Kidney epithelial cell (primary cell): ENCODE data around the gene MTSS2. TPM values are rescaled to one million over a fixed set of nuclear protein-coding genes. Genes with fewer than 3 reads are reported as not detected.

ENCODE experiments used
- DNase-seq: peaks from one replicate; pipeline ENCODE4 v3.0.0-alpha.2; 2010; ENCODE audit warnings: low read depth
- H3K27me3 ChIP-seq: 2 replicates; pipeline ENCODE4 v1.6.0; 2011; ENCODE audit warnings: low read length; ENCODE audit not compliant: control insufficient read depth, insufficient read depth
- H3K36me3 ChIP-seq: 2 replicates; pipeline ENCODE4 v1.5.1; 2011; ENCODE audit warnings: low read length; ENCODE audit not compliant: control insufficient read depth, insufficient read depth
- H3K4me3 ChIP-seq: 2 replicates; pipeline ENCODE4 v1.5.1; 2011; ENCODE audit warnings: low read depth, mild to moderate bottlenecking, control low read depth, low read length
- total RNA-seq: library from RNA; depleted of rRNA; stranded (reverse); fragments of >200 nt; gene quantifications from 2 replicates; pipeline ENCODE4 v1.2.3, GENCODE V29; 2015
- TF ChIP-seq, protein P1 (sequence below): IDR thresholded peaks from 2 replicates; pipeline ENCODE4 v1.5.1; 2011; ENCODE audit warnings: mild to moderate bottlenecking, moderate library complexity, low read length, control low read depth, inconsistent platforms; ENCODE audit not compliant: insufficient read depth, poor library complexity, severe bottlenecking

The MTSS2 gene
- total RNA-seq, 1 donor from 2014 or later = 19.8 TPM

- DNase-seq = no peak
- Histone ChIP-seq H3K36me3 (no peaks in the 10 kb centered on the region), H3K4me3 (no peak overlapping the region), H3K27me3 (no peaks in the 10 kb centered on the region)
- TF ChIP-seq, protein P1, sequence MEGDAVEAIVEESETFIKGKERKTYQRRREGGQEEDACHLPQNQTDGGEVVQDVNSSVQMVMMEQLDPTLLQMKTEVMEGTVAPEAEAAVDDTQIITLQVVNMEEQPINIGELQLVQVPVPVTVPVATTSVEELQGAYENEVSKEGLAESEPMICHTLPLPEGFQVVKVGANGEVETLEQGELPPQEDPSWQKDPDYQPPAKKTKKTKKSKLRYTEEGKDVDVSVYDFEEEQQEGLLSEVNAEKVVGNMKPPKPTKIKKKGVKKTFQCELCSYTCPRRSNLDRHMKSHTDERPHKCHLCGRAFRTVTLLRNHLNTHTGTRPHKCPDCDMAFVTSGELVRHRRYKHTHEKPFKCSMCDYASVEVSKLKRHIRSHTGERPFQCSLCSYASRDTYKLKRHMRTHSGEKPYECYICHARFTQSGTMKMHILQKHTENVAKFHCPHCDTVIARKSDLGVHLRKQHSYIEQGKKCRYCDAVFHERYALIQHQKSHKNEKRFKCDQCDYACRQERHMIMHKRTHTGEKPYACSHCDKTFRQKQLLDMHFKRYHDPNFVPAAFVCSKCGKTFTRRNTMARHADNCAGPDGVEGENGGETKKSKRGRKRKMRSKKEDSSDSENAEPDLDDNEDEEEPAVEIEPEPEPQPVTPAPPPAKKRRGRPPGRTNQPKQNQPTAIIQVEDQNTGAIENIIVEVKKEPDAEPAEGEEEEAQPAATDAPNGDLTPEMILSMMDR = no peak
Observed at GRCh38 chr16:70712942-70713341, 27.1 kb upstream of the MTSS2 start.

GRCh38 chr16:70712359-70712758 lies 26.5 kb upstream of the MTSS2 start:
- H3K27me3 ChIP-seq = no peaks in the 10 kb centered on the region
- TF ChIP-seq, protein P1 = no peak
- H3K4me3 ChIP-seq = no peak overlapping the region
- DNase-seq = no peak
- no peaks in the 10 kb centered on the region for H3K36me3 ChIP-seq

- Histone ChIP-seq H3K36me3 (no peaks in the 10 kb centered on the region), H3K4me3 (no peak overlapping the region), H3K27me3 (no peaks in the 10 kb centered on the region)
- DNase-seq = no peak
- TF ChIP-seq, protein P1 = no peak
Observed at GRCh38 chr16:70711211-70712031, 25.6 kb upstream of the MTSS2 start.

GRCh38 chr16:70710422-70711210 lies 24.8 kb upstream of the MTSS2 start:
- H3K27me3 ChIP-seq = no peaks in the 10 kb centered on the region
- TF ChIP-seq, protein P1 = no peak
- no peak overlapping the region for H3K4me3 ChIP-seq
- no peaks in the 10 kb centered on the region for H3K36me3 ChIP-seq
- no peak for DNase-seq

DNA sequence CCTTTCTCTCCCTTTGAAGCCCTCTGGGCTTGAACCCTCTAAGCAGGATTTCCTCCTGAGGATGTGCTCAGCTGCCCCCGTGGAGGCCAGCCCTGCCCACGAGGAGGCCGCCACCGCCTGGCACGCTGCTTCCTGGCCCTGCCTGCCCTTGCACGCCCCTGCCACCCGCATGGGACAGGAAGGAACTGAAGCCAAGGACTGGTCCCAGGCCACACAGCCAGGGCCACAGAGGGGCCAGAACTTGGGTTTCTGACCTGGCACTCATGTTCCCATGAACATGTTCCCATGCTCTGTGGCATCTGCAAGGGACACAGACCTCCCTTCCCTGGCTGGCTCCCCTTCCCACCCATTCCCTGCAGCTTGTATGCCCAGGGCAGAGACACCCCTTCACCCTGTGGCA lies 24.1 kb upstream of the MTSS2 start:
- no peak for DNase-seq
- Histone ChIP-seq H3K36me3 (no peaks in the 10 kb centered on the region), H3K27me3 (no peaks in the 10 kb centered on the region), H3K4me3 (no peak overlapping the region)
- TF ChIP-seq, protein P1 = no peak
